Skin epidermis (tissue), 12 donors: Measurements from ENCODE around the gene GNPTAB.
"Not testable (repeated sequence)": the region's sequence is repeated elsewhere in the genome, so short reads cannot be mapped to it uniquely, and the experiment has no call there.

Source experiments
- H3K27ac ChIP-seq, 21 experiments: fragments of 200-600 bp; sonication (generic) in 11 of 21; one replicate each; pipeline ENCODE4 v1.5.0; 2020; ENCODE audit warnings: mild to moderate bottlenecking in 3 of 21, inconsistent platforms in 2 of 21, moderate library complexity in 2 of 21
- H3K4me3 ChIP-seq, 7 experiments: fragments of 200-600 bp; sonication (generic) in 2 of 7; one replicate each; pipeline ENCODE4 v1.5.0; 2020; ENCODE audit warnings: inconsistent platforms in 2 of 7, mild to moderate bottlenecking in 2 of 7, moderate library complexity in 1 of 7

Gene GNPTAB

GRCh38 chr12:101813117-101813516 lies 17.6 kb downstream of the GNPTAB start:
- Histone ChIP-seq H3K27ac (no peak overlapping the region), H3K4me3 (no peak overlapping the region)

- not testable (repeated sequence) for H3K4me3 ChIP-seq, H3K27ac ChIP-seq
Measured at GRCh38 chr12:101812716-101813115, 18.0 kb downstream of the GNPTAB start.

DNA sequence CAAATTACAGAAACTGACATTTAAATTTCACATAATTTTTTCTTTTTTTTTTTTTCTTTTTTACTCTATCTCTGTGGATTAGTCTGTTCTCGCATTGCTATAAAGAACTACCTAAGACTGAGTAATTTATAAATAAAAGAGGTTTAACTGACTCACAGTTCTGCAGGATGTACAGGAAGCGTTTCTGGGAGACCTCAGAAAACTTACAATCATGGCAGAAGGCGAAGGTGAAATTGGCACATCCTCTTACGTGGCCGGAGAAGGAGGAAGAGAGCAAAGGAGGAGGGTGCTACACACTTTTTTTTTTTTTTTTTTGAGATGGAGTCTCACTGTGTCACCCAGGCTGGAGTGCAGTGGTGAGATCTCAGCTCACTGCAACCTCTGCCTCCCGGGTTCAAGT lies 19.4 kb downstream of the GNPTAB start:
- not testable (repeated sequence) for H3K27ac ChIP-seq

GRCh38 chr12:101809208-101809607 lies 21.6 kb downstream of the GNPTAB start:
- no peak overlapping the region for H3K27ac ChIP-seq

More for the DNA sequence above, 19.4 kb downstream of the GNPTAB start:
- not testable (repeated sequence) for H3K4me3 ChIP-seq

GRCh38 chr12:101806265-101806664 lies 24.5 kb downstream of the GNPTAB start:
- Histone ChIP-seq H3K4me3 (no peak overlapping the region), H3K27ac (no peak overlapping the region)

More at GRCh38 chr12:101809208-101809607, 21.6 kb downstream of the GNPTAB start:
- H3K4me3 ChIP-seq = no peak overlapping the region

DNA sequence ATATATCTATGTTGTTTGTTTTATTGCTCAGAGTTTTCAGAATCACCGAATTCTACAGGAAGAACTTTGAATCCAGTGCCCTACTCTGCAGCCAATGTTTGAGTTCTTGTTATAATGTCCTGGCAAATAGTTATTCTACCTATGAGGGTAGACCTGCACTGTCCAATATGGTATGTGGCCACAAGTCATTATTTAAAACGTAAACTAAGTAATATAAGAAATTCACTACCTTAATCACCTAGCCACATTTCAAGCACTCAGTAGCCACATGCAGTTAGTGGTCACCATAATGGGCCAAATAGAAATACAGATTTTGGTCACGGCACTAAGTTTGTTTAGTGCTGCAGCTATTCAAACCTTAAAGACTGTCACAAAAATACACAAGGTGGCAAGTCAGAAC lies 26.4 kb downstream of the GNPTAB start:
- Histone ChIP-seq H3K27ac (no peak overlapping the region), H3K4me3 (no peak overlapping the region)

GRCh38 chr12:101803978-101804377 lies 26.8 kb downstream of the GNPTAB start:
- Histone ChIP-seq H3K4me3 (no peak overlapping the region), H3K27ac (no peak overlapping the region)

GRCh38 chr12:101802486-101802885 lies 28.3 kb downstream of the GNPTAB start:
- H3K27ac ChIP-seq = no peak overlapping the region
- H3K4me3 ChIP-seq = no peak overlapping the region

- Histone ChIP-seq H3K27ac (no peak overlapping the region), H3K4me3 (no peak overlapping the region)
Measured at GRCh38 chr12:101799774-101800173, 31.0 kb downstream of the GNPTAB start.

DNA sequence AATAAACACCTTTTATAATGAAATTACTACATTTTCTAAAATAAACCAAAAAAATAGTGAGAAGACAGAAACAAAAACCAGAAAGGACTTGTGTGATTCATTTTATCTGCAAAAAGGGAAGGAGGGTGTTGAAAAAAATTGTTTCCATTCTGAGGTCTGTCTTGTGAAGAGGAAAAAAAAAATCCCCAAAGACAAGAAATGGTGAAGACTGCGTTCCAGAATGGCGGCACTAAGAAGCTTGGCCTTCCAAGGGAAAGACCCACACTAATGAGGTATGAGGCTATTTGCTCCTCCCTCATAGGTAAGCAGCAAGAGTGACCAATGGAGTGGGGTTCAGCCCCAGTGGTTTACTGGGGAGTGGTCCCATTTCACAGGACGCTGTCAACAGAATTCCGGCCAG lies 35.0 kb downstream of the GNPTAB start:
- peak overlapping the region in 2 of 21 experiments; percentile 14 to 31 for H3K27ac ChIP-seq
- H3K4me3 ChIP-seq = no peak overlapping the region

DNA sequence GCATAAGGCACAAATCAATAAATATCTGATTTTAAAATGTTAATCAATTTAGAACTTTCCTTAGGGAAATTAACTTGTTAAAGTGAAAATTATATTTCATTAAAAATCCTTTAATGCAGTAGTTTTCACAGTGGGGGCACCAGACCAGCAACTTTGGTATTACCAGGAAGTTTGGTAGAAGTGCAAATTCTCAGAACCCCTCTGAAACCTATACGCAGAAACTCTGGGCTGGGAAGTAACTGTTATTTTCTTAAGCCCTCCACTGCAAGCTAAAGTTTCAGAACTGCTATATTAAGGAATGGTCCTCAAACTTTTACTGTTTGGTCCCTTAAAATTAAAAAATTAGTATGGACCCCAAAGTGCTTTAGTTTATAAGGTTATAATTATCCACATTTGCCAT lies 35.7 kb downstream of the GNPTAB start:
- no peak overlapping the region for H3K4me3 ChIP-seq
- peak overlapping the region in 1 of 21 experiments; percentile 31 for H3K27ac ChIP-seq

DNA sequence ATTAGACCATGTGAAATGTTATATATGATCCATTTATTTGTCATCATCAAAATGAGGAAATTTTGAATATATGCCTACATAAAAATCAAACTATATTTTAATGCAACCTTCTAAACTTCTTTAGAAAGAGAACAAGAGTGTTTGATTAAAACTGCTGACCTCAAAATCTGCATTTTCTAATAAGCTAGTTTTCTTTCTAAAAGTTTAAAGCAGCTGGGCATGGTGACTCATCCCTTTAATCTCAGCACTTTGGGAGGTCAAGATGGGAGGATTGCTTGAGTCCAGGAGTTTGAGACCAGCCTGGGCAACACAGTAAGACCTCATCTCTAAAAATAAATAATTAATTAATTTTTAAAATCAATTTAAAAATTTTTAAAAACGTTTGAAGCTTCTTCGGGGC lies 36.2 kb downstream of the GNPTAB start:
- no peak overlapping the region for H3K4me3 ChIP-seq
- no peak overlapping the region for H3K27ac ChIP-seq

GRCh38 chr12:101793401-101793800 lies 37.4 kb downstream of the GNPTAB start:
- peak overlapping the region in 3 of 21 experiments; percentile 12 to 31 (median 28) for H3K27ac ChIP-seq
- H3K4me3 ChIP-seq = no peak overlapping the region

DNA sequence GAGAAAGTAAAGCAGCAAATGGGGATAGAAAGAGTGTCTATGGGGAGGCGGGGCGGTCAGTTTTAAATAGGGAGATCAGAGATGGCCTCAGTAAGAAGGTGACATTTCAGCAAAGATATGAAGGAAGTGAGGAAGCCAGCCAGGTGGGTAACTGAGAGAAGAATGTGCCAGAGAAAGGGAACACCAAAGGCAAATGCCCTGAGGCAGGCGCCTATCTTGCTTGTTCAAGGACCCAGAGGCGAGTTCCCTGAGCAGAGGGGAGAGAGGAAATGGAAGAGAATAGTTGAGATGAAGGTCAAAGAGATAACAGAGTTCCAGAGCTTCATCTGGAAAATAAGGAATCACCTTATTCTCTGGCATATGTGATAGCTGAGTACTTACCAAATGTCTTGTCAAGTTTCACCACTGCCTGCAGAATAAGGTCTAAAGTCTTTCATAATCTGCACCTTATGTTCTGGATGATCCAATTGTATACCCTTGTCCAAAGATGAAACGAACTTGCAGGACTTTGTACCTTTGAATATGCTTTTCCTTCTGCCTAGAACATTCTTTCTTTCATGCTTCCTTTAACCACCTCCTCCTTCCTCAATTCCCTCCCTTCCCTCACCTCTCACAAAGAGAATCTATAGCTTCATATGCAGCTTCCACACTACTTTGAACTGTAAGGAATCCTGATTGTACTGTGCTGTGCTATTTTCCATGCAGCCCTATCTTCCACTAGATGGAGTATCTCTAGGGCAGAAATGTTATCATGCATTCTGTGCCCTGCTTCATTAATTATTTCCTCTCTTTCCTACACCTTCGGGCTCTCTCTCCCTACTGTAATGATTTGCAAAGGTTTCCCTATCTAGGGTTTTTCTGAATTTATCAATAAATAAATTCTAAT lies 38.5 kb downstream of the GNPTAB start:
- Histone ChIP-seq H3K4me3 (no peak overlapping the region), H3K27ac (no peak overlapping the region)

- Histone ChIP-seq H3K4me3 (no peak overlapping the region), H3K27ac (no peak overlapping the region)
Measured at GRCh38 chr12:101789171-101789570, 41.6 kb downstream of the GNPTAB start.

- H3K4me3 ChIP-seq = no peak overlapping the region
- H3K27ac ChIP-seq = no peak overlapping the region
Measured at GRCh38 chr12:101785671-101786070, 45.1 kb downstream of the GNPTAB start.

GRCh38 chr12:101784376-101784775 lies 46.4 kb downstream of the GNPTAB start:
- H3K27ac ChIP-seq = no peak overlapping the region
- H3K4me3 ChIP-seq = no peak overlapping the region

GRCh38 chr12:101783838-101784237 lies 46.9 kb downstream of the GNPTAB start:
- no peak overlapping the region for H3K27ac ChIP-seq
- no peak overlapping the region for H3K4me3 ChIP-seq

DNA sequence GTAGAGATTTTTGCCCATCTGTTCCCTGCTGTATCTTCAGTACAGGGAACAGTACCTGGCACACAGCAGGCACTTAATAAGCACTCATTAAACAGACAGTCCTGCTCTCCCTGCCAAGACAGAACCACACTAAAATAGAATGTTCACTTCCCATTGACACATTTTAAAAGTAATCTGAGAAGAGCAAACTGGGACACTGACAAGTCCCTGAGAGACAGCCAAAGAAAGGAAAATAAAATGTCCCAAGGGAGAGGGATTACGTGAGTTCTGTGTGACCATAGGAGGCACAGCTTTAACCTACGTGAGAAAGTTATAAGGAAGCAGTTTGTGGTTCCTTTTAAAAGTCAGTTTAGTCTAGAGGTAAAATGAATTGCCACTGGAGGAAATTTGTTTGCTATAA lies 47.6 kb downstream of the GNPTAB start:
- no peak overlapping the region for H3K4me3 ChIP-seq
- H3K27ac ChIP-seq = no peak overlapping the region

DNA sequence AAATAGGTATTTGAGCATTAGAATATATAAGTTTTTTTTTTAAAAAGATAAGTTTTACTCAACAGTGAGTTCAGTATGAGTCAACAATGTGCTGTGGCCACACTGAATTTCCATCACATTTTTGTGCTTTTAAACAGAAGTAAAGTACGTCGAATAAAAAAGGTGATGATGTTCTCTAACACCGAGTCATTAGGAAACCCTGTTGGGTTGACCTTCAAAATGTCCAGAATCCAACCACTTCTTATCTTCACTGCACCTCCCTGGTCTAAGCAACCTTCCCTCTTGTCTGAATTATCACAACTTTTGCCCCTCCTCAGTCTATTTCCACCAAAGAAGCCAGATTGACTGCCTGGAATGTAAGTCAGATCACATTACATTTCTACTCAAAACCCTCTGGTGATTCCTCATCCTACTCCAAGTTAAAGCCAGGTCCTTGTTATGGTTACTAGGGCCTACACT lies 48.5 kb downstream of the GNPTAB start:
- H3K27ac ChIP-seq = no peak overlapping the region
- H3K4me3 ChIP-seq = no peak overlapping the region

DNA sequence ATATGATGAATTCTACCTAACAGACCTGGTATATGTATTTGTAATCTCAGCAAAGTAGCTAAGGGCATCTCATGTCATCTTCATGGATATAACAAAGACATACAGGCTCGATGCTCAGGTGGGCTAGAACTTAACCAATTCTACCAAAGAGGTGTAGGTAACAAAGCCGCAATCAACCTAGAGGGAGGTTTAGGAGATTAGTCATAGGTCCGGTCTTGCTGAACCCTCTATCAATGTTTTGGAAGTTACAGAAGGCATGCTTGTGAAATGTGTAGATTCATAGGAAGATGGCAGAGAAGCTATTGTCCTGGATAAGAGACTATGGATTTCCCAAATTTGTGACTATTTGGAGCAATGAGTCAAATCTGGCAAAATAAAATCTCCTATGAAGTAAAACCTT lies 48.9 kb downstream of the GNPTAB start:
- Histone ChIP-seq H3K27ac (no peak overlapping the region), H3K4me3 (no peak overlapping the region)

- no peak overlapping the region for H3K27ac ChIP-seq
Measured at GRCh38 chr12:101780599-101780998, 50.2 kb downstream of the GNPTAB start.

More at GRCh38 chr12:101780599-101780998, 50.2 kb downstream of the GNPTAB start:
- H3K4me3 ChIP-seq = no peak overlapping the region
